CD4-positive, alpha-beta T cell (primary cell): Measurements from ENCODE around the gene ZDHHC12. TPM values are rescaled to one million over a fixed set of nuclear protein-coding genes. Genes with fewer than 3 reads are reported as not detected.
"Not testable (repeated sequence)": the region's sequence is repeated elsewhere in the genome, so short reads cannot be mapped to it uniquely, and the experiment has no call there.

Experiments
- ATAC-seq: fragments of 200-7000 bp; cut with Tn5 transposase; one replicate; pipeline ENCODE4 v1.10.0; 2022; ENCODE audit warnings: mild to moderate bottlenecking; ENCODE audit not compliant: poor library complexity
- CTCF ChIA-PET: fragments of 350-600 bp; sonication (Branson Sonifier 250); formaldehyde crosslinking; loops from one replicate; lab custom pipeline; 2021; ENCODE audit warnings: antibody characterized with exemption, inconsistent platforms; lab: Charles Lee
- POLR2A ChIA-PET: fragments of 350-600 bp; sonication (Branson Sonifier 250); formaldehyde crosslinking; loops from one replicate; lab custom pipeline; 2021; ENCODE audit warnings: antibody characterized with exemption, inconsistent platforms; lab: Charles Lee
- DNase-seq, 14 experiments: peaks; one replicate each; pipeline ENCODE4 v3.0.0-alpha.2; 2013 to 2020; ENCODE audit warnings: mixed read lengths in 2 of 14
- H3K27ac ChIP-seq, 2 donors: one replicate each; pipeline versions ENCODE4 v1.5.1 to v1.7.0; 2013; ENCODE audit warnings: low read length in 2 of 2, low read depth in 1 of 2, mild to moderate bottlenecking in 1 of 2
- H3K27me3 ChIP-seq, 2 experiments: 1 replicate in 1 of 2; 2 replicates in 1 of 2; pipeline versions ENCODE4 v1.6.1 to v1.7.0; 2013; ENCODE audit warnings: low read length in 2 of 2, control low read depth in 1 of 2, mild to moderate bottlenecking in 1 of 2, moderate library complexity in 1 of 2; ENCODE audit not compliant: insufficient read depth in 2 of 2, control insufficient read depth in 1 of 2
- H3K36me3 ChIP-seq: one replicate; pipeline ENCODE4 v1.6.1; 2013; ENCODE audit warnings: low read length, control low read depth; ENCODE audit not compliant: insufficient read depth
- H3K4me1 ChIP-seq: one replicate; pipeline ENCODE4 v1.6.1; 2013; ENCODE audit warnings: low read length, control low read depth; ENCODE audit not compliant: insufficient read depth
- H3K4me3 ChIP-seq: one replicate; pipeline ENCODE4 v1.5.1; 2013; ENCODE audit warnings: mild to moderate bottlenecking, low read length, moderate library complexity
- H3K9me3 ChIP-seq, 2 experiments: 1 replicate in 1 of 2; 2 replicates in 1 of 2; pipeline versions ENCODE4 v1.6.1 to v1.7.0; 2013; ENCODE audit warnings: low read length in 2 of 2, mild to moderate bottlenecking in 2 of 2, control low read depth in 1 of 2, moderate library complexity in 1 of 2; ENCODE audit not compliant: control insufficient read depth in 1 of 2, insufficient read depth in 1 of 2
- H3K27ac Mint-ChIP-seq: one replicate; pipeline ENCODE4 v1.8.0; 2020; ENCODE audit warnings: mixed read lengths
- H3K27me3 Mint-ChIP-seq: one replicate; pipeline ENCODE4 v1.8.0; 2021; ENCODE audit warnings: mixed read lengths
- H3K36me3 Mint-ChIP-seq: one replicate; pipeline ENCODE4 v1.8.0; 2021; ENCODE audit warnings: low read depth, mixed read lengths
- H3K4me1 Mint-ChIP-seq: one replicate; pipeline ENCODE4 v1.8.0; 2021; ENCODE audit warnings: low read depth, mixed read lengths
- H3K4me3 Mint-ChIP-seq: one replicate; pipeline ENCODE4 v1.8.0; 2020; ENCODE audit warnings: mild to moderate bottlenecking, mixed read lengths
- H3K9me3 Mint-ChIP-seq: one replicate; pipeline ENCODE4 v1.8.0; 2020; ENCODE audit warnings: mixed read lengths
- CTCF ChIP-seq: fragments of 200-600 bp; IDR thresholded peaks from one replicate; pipeline ENCODE4 v1.8.0; 2022; ENCODE audit warnings: antibody characterized with exemption, mild to moderate bottlenecking
- intact Hi-C, 2 experiments: fragments of 100-400 bp; cut with DNase I in 1 of 2; cut with micrococcal nuclease in 1 of 2; formaldehyde crosslinking; loops; one replicate each; pipeline versions ENCODE4 v1.15.1 to v1.9.0; 2023 to 2025; cut with DNase I, micrococcal nuclease
- total RNA-seq, 174 experiments: library from RNA in 2 of 174; stranded (reverse) in 2 of 174; gene quantifications; one replicate each; pipeline ENCODE4 v1.2.3 and lab custom pipeline; 2021 to 2026

The ZDHHC12 gene
- total RNA-seq, 2 experiments from 2014 or later, result 22.0 to 23.7 TPM

- H3K36me3 Mint-ChIP-seq, result peaks cover 65% of the 10 kb centered on the region
- TF ChIP-seq CTCF, result no peak
- ATAC-seq, result no peak
- H3K4me1 Mint-ChIP-seq, result peaks cover 23% of the 10 kb centered on the region
- H3K9me3 ChIP-seq, result no peaks in the 10 kb centered on the region
- peaks cover 9% of the 10 kb centered on the region for H3K4me1 ChIP-seq
- no peaks in the 10 kb centered on the region for H3K9me3 Mint-ChIP-seq
- no peak overlapping the region for H3K4me3 ChIP-seq
- no peak overlapping the region for H3K27ac ChIP-seq
- peaks cover 53% of the 10 kb centered on the region for H3K36me3 ChIP-seq
- DNase-seq, result no peak
- no peak overlapping the region for H3K27ac Mint-ChIP-seq
- H3K27me3 Mint-ChIP-seq, result no peaks in the 10 kb centered on the region
- ChIA-PET CTCF (interaction anchor here (1.0 to 1.5 kb wide), 2 partner anchors 8 to 46 kb away, joined by 3 to 6 read pairs; partner anchors contain the start of gene PKN3), POLR2A (interaction anchor here (1.1 kb wide), 1 partner anchor 30 kb away, joined by 3 read pairs; the partner anchor contains the start of gene ZDHHC12)
- H3K4me3 Mint-ChIP-seq, result no peak overlapping the region
- H3K27me3 ChIP-seq, result no peaks in the 10 kb centered on the region
- intact Hi-C loops, result no loop called here
These were observed 29.6 kb downstream of the ZDHHC12 start for GRCh38 chr9:128694344-128694743.

DNA sequence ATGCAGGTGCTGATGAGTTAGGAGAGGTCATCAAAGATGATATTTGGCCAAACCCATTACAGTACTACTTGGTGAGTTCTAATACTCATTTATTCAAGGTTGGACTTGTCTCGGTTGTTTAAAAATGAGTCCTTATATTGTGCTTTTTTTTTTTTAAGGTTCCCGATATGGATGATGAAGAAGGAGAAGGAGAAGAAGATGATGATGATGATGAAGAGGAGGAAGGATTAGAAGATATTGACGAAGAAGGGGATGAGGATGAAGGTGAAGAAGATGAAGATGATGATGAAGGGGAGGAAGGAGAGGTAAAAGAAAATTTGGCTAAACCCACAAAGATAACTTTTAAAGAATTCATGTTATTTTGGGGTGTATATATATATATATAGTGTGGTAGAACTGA, 30.2 kb downstream of the ZDHHC12 start:
- H3K27me3 Mint-ChIP-seq, DNase-seq, H3K27ac ChIP-seq, H3K9me3 Mint-ChIP-seq, ATAC-seq, H3K9me3 ChIP-seq, intact Hi-C loops, H3K4me3 Mint-ChIP-seq, H3K27ac Mint-ChIP-seq, H3K4me1 ChIP-seq, H3K27me3 ChIP-seq, H3K4me3 ChIP-seq: not testable (repeated sequence)
- Mint-ChIP-seq H3K4me1 (peaks cover 23% of the 10 kb centered on the region), H3K36me3 (peaks cover 65% of the 10 kb centered on the region)
- H3K36me3 ChIP-seq, result peaks cover 53% of the 10 kb centered on the region
- POLR2A ChIA-PET, result interaction anchor here (0.5 to 1.3 kb wide), 5 partner anchors 8 to 801 kb away, joined by 3 to 4 read pairs (median 3); partner anchors contain the start of genes PKN3, SPOUT1, ZDHHC12 and ZER1
- CTCF ChIA-PET, result interaction anchor here (1.0 to 1.5 kb wide), 2 partner anchors 8 to 46 kb away, joined by 3 to 6 read pairs; partner anchors contain the start of gene PKN3

DNA sequence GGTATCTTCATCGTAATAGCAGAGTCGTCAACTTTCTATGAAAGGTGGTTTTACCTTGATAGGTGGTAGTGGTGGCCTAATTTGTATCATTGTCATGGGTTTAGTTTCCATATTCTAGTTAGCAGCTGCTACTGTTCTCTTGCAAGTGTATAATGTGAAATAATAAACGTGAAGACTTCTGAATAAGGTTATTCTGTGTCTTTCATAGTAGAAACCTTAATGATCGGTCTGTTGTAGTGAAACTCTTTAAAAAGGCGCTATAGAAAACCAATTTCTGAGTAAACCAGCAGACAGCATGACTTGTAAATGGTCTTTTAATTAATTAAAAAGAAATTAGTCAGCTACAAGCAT, 33.3 kb downstream of the ZDHHC12 start:
- no peak for ATAC-seq
- H3K9me3 ChIP-seq, result no peaks in the 10 kb centered on the region

More for the DNA sequence above, 33.3 kb downstream of the ZDHHC12 start:
- Mint-ChIP-seq H3K27ac (peak overlapping the region; percentile 94), H3K9me3 (no peaks in the 10 kb centered on the region), H3K27me3 (no peaks in the 10 kb centered on the region), H3K4me1 (peaks cover 40% of the 10 kb centered on the region), H3K4me3 (peak overlapping the region; percentile 100), H3K36me3 (peaks cover 55% of the 10 kb centered on the region)
- peaks cover 41% of the 10 kb centered on the region for H3K36me3 ChIP-seq
- no peak for TF ChIP-seq CTCF
- POLR2A ChIA-PET, result interaction anchor here (0.7 to 3.9 kb wide), 6 partner anchors 11 to 186 kb away, joined by 3 to 33 read pairs (median 11); partner anchors contain the start of genes GLE1, PKN3, ZDHHC12 and ZER1
- intact Hi-C loops, result loop anchor here (1.0 to 2.0 kb wide), 2 partner anchors 34 to 81 kb away; partner anchors contain the start of genes ZDHHC12 (in 1 of the 2) and ZER1 (in 1 of the 2)
- peak overlapping the region; percentile 89 for H3K4me3 ChIP-seq
- peak overlapping the region; percentile 48 to 72 for H3K27ac ChIP-seq
- H3K4me1 ChIP-seq, result peaks cover 38% of the 10 kb centered on the region
- DNase-seq, result no peak
- CTCF ChIA-PET, result interaction anchor here (2.2 kb wide), 1 partner anchor 11 kb away, joined by 5 read pairs; the partner anchor contains the start of gene PKN3
- H3K27me3 ChIP-seq, result no peaks in the 10 kb centered on the region
